Activated naive CD4-positive, alpha-beta T cell treated with anti-CD3 and anti-CD28 coated beads, Interleukin-2, amount 50 U/mL, for 24 hours (primary cell): Measurements from ENCODE around the gene SPTA1.
"Not testable (repeated sequence)": the region's sequence is repeated elsewhere in the genome, so short reads cannot be mapped to it uniquely, and the experiment has no call there.

Source experiments
- H3K27ac Mint-ChIP-seq: one replicate; pipeline ENCODE4 v1.8.0; 2021; ENCODE audit warnings: mild to moderate bottlenecking, mixed read lengths
- H3K27me3 Mint-ChIP-seq: one replicate; pipeline ENCODE4 v1.8.0; 2021; ENCODE audit warnings: mixed read lengths
- H3K36me3 Mint-ChIP-seq: one replicate; pipeline ENCODE4 v1.8.0; 2021; ENCODE audit warnings: mixed read lengths
- H3K4me1 Mint-ChIP-seq: one replicate; pipeline ENCODE4 v1.8.0; 2021; ENCODE audit warnings: mixed read lengths
- H3K4me3 Mint-ChIP-seq: one replicate; pipeline ENCODE4 v1.8.0; 2021; ENCODE audit warnings: mild to moderate bottlenecking, mixed read lengths
- H3K9me3 Mint-ChIP-seq: one replicate; pipeline ENCODE4 v1.8.0; 2021; ENCODE audit warnings: mixed read lengths

Gene SPTA1

DNA sequence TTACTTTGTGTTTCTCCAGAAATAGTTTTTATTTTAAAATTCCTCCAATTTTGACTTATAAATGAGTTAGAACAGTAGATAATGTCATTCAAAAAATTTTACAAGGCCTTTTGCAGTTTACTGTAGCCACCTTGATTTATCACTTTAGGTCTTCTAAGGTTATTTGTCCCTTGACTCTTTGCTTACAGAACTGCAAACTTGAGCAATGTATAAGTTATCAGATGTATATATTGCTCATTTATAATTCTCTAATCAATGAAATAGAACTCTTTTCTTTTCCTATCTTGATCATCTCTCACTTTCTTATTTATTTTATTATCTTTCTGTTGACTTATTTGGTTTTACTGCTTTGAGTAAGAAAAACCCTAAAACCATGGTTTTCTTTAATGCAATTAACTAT, 5.8 kb upstream of the SPTA1 start:
- Mint-ChIP-seq H3K27me3 (peaks cover 8% of the 10 kb centered on the region), H3K4me1 (no peaks in the 10 kb centered on the region), H3K27ac (no peak overlapping the region), H3K36me3 (no peaks in the 10 kb centered on the region), H3K9me3 (no peaks in the 10 kb centered on the region), H3K4me3 (no peak overlapping the region)

DNA sequence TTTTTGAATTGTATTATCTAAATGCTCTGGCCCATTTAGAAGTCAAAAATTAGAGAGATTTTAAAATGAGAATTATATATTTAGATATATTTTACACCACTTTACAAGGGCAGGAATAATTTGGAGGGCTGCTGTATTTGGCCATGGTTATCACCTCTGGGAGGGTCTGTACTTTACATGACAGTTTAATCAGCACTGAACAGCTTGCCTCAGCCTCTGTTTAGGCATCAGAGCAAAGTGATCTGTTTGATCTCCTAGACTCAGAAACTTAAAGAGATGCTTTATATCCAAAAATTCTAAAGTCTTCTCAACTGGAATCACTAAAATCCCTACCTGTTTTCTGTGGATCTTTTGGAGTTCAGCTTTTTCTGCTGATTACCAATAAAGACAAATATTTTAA, 5.4 kb upstream of the SPTA1 start:
- H3K36me3 Mint-ChIP-seq: no peaks in the 10 kb centered on the region
- H3K4me1 Mint-ChIP-seq: no peaks in the 10 kb centered on the region
- H3K27ac Mint-ChIP-seq: no peak overlapping the region
- no peaks in the 10 kb centered on the region for H3K9me3 Mint-ChIP-seq
- H3K4me3 Mint-ChIP-seq: no peak overlapping the region
- H3K27me3 Mint-ChIP-seq: peaks cover 11% of the 10 kb centered on the region

DNA sequence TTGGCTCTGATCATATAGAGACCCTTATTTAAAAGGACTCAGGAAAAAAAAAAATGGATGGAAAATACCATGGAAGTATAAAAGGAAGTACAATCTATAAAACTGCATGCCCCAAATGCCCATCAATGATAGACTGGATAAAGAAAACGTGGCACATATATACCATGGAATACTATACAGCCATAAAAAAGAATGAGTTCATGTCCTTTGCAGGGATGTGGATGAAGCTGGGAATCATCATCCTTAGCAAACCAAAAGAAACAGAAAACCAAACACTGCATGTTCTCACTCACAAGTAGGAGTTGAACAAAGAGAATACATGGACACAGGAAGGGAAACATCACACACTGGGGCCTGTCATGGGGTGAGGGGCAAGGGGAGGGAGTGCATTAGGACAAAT, 4.6 kb upstream of the SPTA1 start:
- H3K9me3 Mint-ChIP-seq, H3K4me1 Mint-ChIP-seq, H3K27ac Mint-ChIP-seq, H3K36me3 Mint-ChIP-seq, H3K4me3 Mint-ChIP-seq: not testable (repeated sequence)
- peaks cover 11% of the 10 kb centered on the region for H3K27me3 Mint-ChIP-seq

GRCh38 chr1:158689875-158690274, 3.4 kb upstream of the SPTA1 start:
- H3K4me1 Mint-ChIP-seq: no peaks in the 10 kb centered on the region
- H3K27ac Mint-ChIP-seq: no peak overlapping the region

DNA sequence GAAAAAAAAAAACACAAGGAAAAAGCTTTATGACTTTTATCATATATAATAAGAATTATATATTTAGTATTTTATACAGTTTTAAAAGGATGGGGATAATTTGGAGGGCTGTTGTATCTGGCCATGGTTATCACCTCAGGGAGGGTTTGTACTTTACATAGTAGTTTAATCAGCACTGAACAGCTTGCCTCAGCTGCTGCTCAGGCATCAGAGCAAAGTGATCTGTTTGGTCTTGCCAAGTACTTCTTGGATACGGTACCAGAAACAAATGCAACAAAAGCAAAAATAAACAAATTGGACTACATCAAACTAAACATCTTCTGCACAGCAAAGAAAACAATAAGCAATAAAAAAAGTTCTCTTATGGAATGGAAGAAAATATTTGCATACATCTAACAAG, 2.6 kb upstream of the SPTA1 start:
- Mint-ChIP-seq H3K36me3 (no peaks in the 10 kb centered on the region), H3K27me3 (peaks cover 14% of the 10 kb centered on the region), H3K27ac (no peak overlapping the region), H3K4me3 (no peak overlapping the region), H3K4me1 (no peaks in the 10 kb centered on the region), H3K9me3 (no peaks in the 10 kb centered on the region)

More at GRCh38 chr1:158689875-158690274, 3.4 kb upstream of the SPTA1 start:
- H3K9me3 Mint-ChIP-seq: no peaks in the 10 kb centered on the region
- H3K36me3 Mint-ChIP-seq: no peaks in the 10 kb centered on the region
- H3K4me3 Mint-ChIP-seq: no peak overlapping the region
- H3K27me3 Mint-ChIP-seq: peaks cover 7% of the 10 kb centered on the region

DNA sequence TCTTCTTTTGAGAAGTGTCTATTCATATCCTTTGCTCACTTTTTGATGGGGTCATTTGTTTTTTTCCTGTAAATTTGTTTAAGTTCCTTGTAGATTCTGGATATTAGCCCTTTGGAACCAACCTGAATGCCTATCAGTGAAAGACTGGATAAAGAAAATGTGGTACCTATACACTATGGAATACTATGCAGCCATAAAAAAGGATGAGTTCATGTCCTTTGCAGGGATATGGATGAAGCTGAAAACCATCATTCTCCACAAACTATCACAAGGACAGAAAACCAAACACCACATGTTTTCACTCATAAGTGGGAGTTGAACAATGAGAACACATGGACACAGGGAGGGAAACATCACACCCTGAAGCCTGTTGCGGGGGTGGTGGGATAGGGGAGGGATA, 1.8 kb upstream of the SPTA1 start:
- not testable (repeated sequence) for H3K36me3 Mint-ChIP-seq, H3K4me1 Mint-ChIP-seq, H3K27ac Mint-ChIP-seq, H3K9me3 Mint-ChIP-seq, H3K4me3 Mint-ChIP-seq
- H3K27me3 Mint-ChIP-seq: peaks cover 14% of the 10 kb centered on the region

- Mint-ChIP-seq H3K36me3 (no peaks in the 10 kb centered on the region), H3K27ac (no peak overlapping the region), H3K4me1 (no peaks in the 10 kb centered on the region), H3K4me3 (no peak overlapping the region), H3K9me3 (no peaks in the 10 kb centered on the region), H3K27me3 (peaks cover 16% of the 10 kb centered on the region)
Observed at GRCh38 chr1:158687037-158687436, 522 bp upstream of the SPTA1 start.

GRCh38 chr1:158685085-158685484, 1.4 kb downstream of the SPTA1 start:
- no peaks in the 10 kb centered on the region for H3K36me3 Mint-ChIP-seq
- no peak overlapping the region for H3K4me3 Mint-ChIP-seq
- no peaks in the 10 kb centered on the region for H3K4me1 Mint-ChIP-seq
- H3K27ac Mint-ChIP-seq: no peak overlapping the region
- H3K9me3 Mint-ChIP-seq: no peaks in the 10 kb centered on the region
- peaks cover 19% of the 10 kb centered on the region for H3K27me3 Mint-ChIP-seq

DNA sequence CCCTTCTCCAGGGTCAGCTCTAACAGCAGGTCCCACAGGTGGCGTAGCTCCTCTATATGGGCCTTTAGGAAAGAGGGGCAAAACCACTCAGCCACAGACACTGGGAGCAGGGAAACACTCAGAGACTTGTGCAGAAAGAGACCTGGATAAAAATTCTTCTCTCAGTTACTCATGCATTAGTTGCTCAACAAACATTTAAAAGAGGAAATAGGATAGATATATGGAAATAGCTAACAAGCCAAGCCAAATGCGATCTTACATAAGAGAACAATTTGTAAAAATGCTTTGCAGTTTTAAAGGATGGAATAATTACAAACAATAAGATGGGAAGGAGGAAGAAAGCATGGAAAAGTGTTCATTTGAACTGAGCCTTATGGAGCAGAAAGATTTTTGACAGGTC, 4.9 kb downstream of the SPTA1 start:
- Mint-ChIP-seq H3K9me3 (no peaks in the 10 kb centered on the region), H3K27ac (no peak overlapping the region), H3K4me1 (no peaks in the 10 kb centered on the region), H3K27me3 (peaks cover 16% of the 10 kb centered on the region), H3K4me3 (no peak overlapping the region), H3K36me3 (no peaks in the 10 kb centered on the region)

DNA sequence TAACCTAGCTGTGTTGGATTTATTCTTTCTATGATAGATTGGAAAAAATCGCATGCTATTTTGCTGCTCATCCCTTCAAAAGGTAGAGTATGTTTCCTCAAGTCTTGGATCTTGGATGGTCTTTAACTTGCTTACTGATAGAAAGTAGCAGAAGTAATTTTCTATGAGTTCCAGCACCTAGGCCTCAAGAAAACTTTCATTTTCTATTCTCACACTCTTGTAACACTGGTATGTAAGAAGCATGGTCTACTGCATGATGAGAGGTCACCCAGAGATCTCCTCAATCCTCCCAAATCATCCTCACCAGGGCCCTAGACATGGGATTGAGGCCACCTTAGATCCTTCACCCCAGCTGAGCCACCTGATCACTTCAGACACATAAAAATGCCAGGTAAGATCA, 7.2 kb downstream of the SPTA1 start:
- H3K27ac Mint-ChIP-seq: no peak overlapping the region
- H3K4me1 Mint-ChIP-seq: no peaks in the 10 kb centered on the region

DNA sequence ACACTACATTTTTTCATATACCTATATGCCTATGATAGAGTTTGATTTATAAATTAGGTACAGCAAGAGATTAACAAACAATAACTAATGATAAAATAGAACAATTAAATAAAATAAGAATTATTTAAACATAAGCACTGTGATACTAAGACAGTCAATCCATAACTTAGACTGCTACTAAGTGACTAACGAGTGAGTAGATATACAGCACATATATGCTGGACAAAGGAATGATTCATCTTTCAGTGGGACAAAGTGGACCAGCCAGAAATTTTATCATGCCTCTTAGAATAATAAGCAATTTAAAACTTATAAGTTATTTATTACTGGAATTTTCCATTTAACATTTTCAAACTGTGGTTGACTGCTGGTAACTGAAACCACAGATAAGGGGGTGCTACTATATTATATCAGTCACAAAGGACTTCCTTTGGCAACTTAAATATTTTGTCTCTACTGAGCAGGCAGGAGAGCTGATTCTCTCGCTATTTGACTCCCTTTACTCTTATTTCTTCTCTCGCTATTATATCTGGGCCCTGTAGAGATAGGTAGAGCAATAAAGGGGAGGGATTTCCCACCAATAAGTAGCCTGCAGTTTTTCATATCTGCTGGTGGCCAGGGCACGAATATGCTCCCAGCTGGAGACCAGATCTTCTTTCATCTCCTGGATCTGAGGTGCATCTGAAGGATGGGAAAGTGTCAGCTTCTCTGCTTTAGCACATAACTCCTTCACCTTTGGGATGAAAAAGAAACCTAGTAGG, 10.8 kb downstream of the SPTA1 start:
- Mint-ChIP-seq H3K27me3 (peaks cover 4% of the 10 kb centered on the region), H3K36me3 (no peaks in the 10 kb centered on the region), H3K27ac (no peak overlapping the region), H3K4me3 (no peak overlapping the region), H3K4me1 (no peaks in the 10 kb centered on the region), H3K9me3 (no peaks in the 10 kb centered on the region)

More for the DNA sequence above, 7.2 kb downstream of the SPTA1 start:
- H3K9me3 Mint-ChIP-seq: no peaks in the 10 kb centered on the region
- no peak overlapping the region for H3K4me3 Mint-ChIP-seq
- H3K36me3 Mint-ChIP-seq: no peaks in the 10 kb centered on the region
- H3K27me3 Mint-ChIP-seq: peaks cover 7% of the 10 kb centered on the region

DNA sequence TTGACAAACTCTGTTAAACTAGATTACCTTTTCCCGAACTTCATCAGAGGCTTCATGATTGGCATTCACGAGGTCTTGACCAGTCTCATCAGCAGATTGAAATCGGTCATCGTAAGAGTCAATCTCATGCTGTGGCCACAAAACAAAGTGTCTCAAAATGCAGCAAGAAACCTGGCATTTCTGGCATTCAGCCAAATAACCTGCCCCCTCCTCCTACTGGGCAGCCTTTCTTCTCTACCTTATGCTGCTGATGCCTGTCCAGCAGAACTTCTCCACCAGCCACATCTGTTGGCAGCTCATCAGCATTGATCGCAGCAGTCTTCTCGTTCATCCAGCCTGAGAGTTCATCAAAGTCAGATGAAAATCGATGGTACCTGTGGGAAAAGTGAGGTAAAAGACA, 12.2 kb downstream of the SPTA1 start:
- no peaks in the 10 kb centered on the region for H3K4me1 Mint-ChIP-seq
- no peaks in the 10 kb centered on the region for H3K9me3 Mint-ChIP-seq
- peaks cover 4% of the 10 kb centered on the region for H3K27me3 Mint-ChIP-seq
- H3K4me3 Mint-ChIP-seq: no peak overlapping the region
- H3K27ac Mint-ChIP-seq: no peak overlapping the region
- no peaks in the 10 kb centered on the region for H3K36me3 Mint-ChIP-seq

- H3K4me1 Mint-ChIP-seq: no peaks in the 10 kb centered on the region
- H3K9me3 Mint-ChIP-seq: no peaks in the 10 kb centered on the region
- no peak overlapping the region for H3K4me3 Mint-ChIP-seq
- no peak overlapping the region for H3K27ac Mint-ChIP-seq
- peaks cover 4% of the 10 kb centered on the region for H3K27me3 Mint-ChIP-seq
- no peaks in the 10 kb centered on the region for H3K36me3 Mint-ChIP-seq
Observed at GRCh38 chr1:158666037-158666436, 20.5 kb downstream of the SPTA1 start.

DNA sequence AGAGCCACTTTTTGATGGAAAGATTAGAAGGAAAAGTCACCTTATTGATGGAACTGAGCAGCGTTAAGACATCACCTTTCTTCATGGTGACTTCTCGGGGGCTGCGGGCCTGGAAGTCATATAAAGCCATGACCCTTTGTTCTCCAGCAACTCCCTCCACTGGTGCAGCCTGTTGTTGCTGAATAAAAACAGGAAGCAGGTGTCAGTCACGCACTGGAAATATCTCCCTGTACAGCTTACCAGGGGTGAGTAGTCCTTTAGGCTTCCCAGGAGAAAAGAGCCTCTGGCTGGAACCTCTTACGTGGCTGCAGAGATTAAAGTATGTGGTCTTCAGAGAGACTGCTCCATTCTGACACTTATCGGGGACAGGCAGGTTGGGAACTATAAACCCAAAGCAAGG, 31.9 kb downstream of the SPTA1 start:
- peaks cover 12% of the 10 kb centered on the region for H3K4me1 Mint-ChIP-seq
- H3K9me3 Mint-ChIP-seq: peaks cover 5% of the 10 kb centered on the region
- H3K27ac Mint-ChIP-seq: no peak overlapping the region
- no peaks in the 10 kb centered on the region for H3K36me3 Mint-ChIP-seq
- H3K4me3 Mint-ChIP-seq: no peak overlapping the region
- peaks cover 3% of the 10 kb centered on the region for H3K27me3 Mint-ChIP-seq

DNA sequence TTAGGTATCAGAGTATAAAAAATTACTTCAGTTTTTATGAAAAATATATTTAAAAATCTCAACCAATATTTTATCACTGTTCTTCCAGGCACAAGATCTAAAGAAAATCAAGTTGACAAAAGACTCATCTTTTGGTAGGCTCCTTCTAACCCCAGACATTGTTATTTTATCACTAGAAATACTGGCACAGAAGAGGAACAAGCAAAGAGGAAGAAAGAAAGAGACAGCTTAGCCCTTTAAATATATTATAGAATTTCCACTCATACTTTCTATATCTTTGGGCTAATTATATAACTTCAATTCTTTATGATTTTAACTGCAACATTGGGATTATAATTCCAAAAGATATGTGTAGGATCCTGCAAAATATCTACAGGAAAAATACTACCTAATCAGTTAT, 32.4 kb downstream of the SPTA1 start:
- peaks cover 12% of the 10 kb centered on the region for H3K4me1 Mint-ChIP-seq
- no peak overlapping the region for H3K4me3 Mint-ChIP-seq
- H3K27ac Mint-ChIP-seq: no peak overlapping the region
- H3K36me3 Mint-ChIP-seq: no peaks in the 10 kb centered on the region
- H3K9me3 Mint-ChIP-seq: peaks cover 5% of the 10 kb centered on the region
- H3K27me3 Mint-ChIP-seq: peaks cover 3% of the 10 kb centered on the region

GRCh38 chr1:158652721-158653334, 33.7 kb downstream of the SPTA1 start:
- Mint-ChIP-seq H3K36me3 (no peaks in the 10 kb centered on the region), H3K9me3 (no peaks in the 10 kb centered on the region), H3K4me1 (peaks cover 12% of the 10 kb centered on the region), H3K27me3 (peaks cover 3% of the 10 kb centered on the region), H3K4me3 (no peak overlapping the region), H3K27ac (no peak overlapping the region)

GRCh38 chr1:158649052-158649451, 37.5 kb downstream of the SPTA1 start:
- Mint-ChIP-seq H3K27ac (no peak overlapping the region), H3K9me3 (no peaks in the 10 kb centered on the region), H3K4me1 (peaks cover 16% of the 10 kb centered on the region), H3K36me3 (no peaks in the 10 kb centered on the region), H3K4me3 (no peak overlapping the region), H3K27me3 (peaks cover 1% of the 10 kb centered on the region)
